ENCODE results near the gene MIP. TPM values are rescaled to one million over a fixed set of nuclear protein-coding genes. Genes with fewer than 3 reads are reported as not detected.

The MIP gene
- total and polyA plus RNA-seq, 2 of the 13 experiments (the other 11 are each of a cell fraction or from before 2014, with no cell fraction given) = not detected

- TF ChIP-seq, protein P1, sequence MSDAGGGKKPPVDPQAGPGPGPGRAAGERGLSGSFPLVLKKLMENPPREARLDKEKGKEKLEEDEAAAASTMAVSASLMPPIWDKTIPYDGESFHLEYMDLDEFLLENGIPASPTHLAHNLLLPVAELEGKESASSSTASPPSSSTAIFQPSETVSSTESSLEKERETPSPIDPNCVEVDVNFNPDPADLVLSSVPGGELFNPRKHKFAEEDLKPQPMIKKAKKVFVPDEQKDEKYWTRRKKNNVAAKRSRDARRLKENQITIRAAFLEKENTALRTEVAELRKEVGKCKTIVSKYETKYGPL (CRISPR knock-in tag; IDR thresholded peaks at IDR 0.05) = no peak
- TF ChIP-seq ZNF598 (CRISPR knock-in tag; IDR thresholded peaks at IDR 0.05; ENCODE audit: borderline replicate concordance) = no peak
- TF ChIP-seq CENPT (CRISPR knock-in tag; IDR thresholded peaks at IDR 0.05; ENCODE audit: low read depth) = no peak
- no peak for TF ChIP-seq ZNF7 (CRISPR knock-in tag; IDR thresholded peaks at IDR 0.05)
- no peak for TF ChIP-seq NFIC (IDR thresholded peaks at IDR 0.05; ENCODE audit: low read length)
- TF ChIP-seq ZMYM2 (CRISPR knock-in tag; IDR thresholded peaks at IDR 0.05) = no peak
- no peak for TF ChIP-seq TRIM22 (IDR thresholded peaks at IDR 0.05)
- TF ChIP-seq ZNF335 (CRISPR knock-in tag; IDR thresholded peaks at IDR 0.05) = no peak
- no peak for TF ChIP-seq ZNF549 (CRISPR knock-in tag; IDR thresholded peaks at IDR 0.05)
These were observed 3.3 kb downstream of the MIP start (continued) for GRCh38 chr12:56451147-56451546.

GRCh38 chr12:56450241-56450640 is 4.2 kb downstream of the MIP start:
- H3K27ac ChIP-seq (ENCODE audit: extremely low read length, insufficient read depth, low read length) = no peak overlapping the region
- no peak overlapping the region for H3K4me2 ChIP-seq (ENCODE audit: low read depth, low read length)
- no peak overlapping the region for H3K4me3 ChIP-seq (replicated peaks in 1 of 3; ENCODE audit: insufficient read depth in 1 of 3, low read depth in 2 of 3, low read length in 3 of 3)
- H3K36me3 ChIP-seq (replicated peaks in 1 of 2; ENCODE audit: control insufficient read depth in 1 of 2, insufficient read depth in 2 of 2, low read length in 2 of 2) = no peaks in the 10 kb centered on the region
- intact Hi-C loops (cut with micrococcal nuclease; ENCODE audit: unreplicated experiment) (no loop called here), in situ Hi-C loops (cut with HindIII; ENCODE audit: extremely low pct_ligation_motif_present, low pct_unique_long_range_greater_than_20kb) (no loop called here)
- ChIA-PET POLR2A (interaction anchor here (0.9 to 3.8 kb wide), 8 partner anchors 14 to 184 kb away, joined by 3 to 53 read pairs (median 8); partner anchors contain the start of genes APOF, CNPY2, GLS2 and PAN2), CTCF (ENCODE audit: low intra/inter-chr PET ratio, low total read pairs) (no interaction called here)
- H2AFZ ChIP-seq (ENCODE audit: low read length) = no peak overlapping the region
- DNase-seq (ENCODE audit: low spot score) = no peak
- no peaks in the 10 kb centered on the region for H3K9me3 ChIP-seq (ENCODE audit: low read length)
- BruUV-seq (replicated peaks) = no TSS peak
- ATAC-seq = no peak
- WGBS (ENCODE audit: low lambda C conversion rate) = 97% methylated on average over 3 of the region's 3 CpGs
- peaks cover 35% of the 10 kb centered on the region for H3K4me1 ChIP-seq (ENCODE audit: insufficient read depth, low read length)
- H3K9ac ChIP-seq (ENCODE audit: insufficient read depth, low read depth, low read length) = no peak overlapping the region
- no peak for FAIRE-seq
- peaks cover 7% of the 10 kb centered on the region for H3K79me2 ChIP-seq (ENCODE audit: insufficient read depth, low read length)
- H4K20me1 ChIP-seq (ENCODE audit: insufficient read depth, low read length) = no peaks in the 10 kb centered on the region
- TF ChIP-seq ZSCAN21 (CRISPR knock-in tag; IDR thresholded peaks at IDR 0.05; ENCODE audit: borderline replicate concordance) (no peak), CHD4 (IDR thresholded peaks at IDR 0.05; ENCODE audit: borderline replicate concordance, low read length) (no peak), ZSCAN20 (CRISPR knock-in tag; IDR thresholded peaks at IDR 0.05; ENCODE audit: borderline replicate concordance) (no peak), MIER2 (CRISPR knock-in tag; IDR thresholded peaks at IDR 0.05) (no peak), ATM (IDR thresholded peaks at IDR 0.05; ENCODE audit: borderline replicate concordance) (no peak), ZMYM2 (CRISPR knock-in tag; IDR thresholded peaks at IDR 0.05) (no peak), NFE2 (CRISPR knock-in tag; IDR thresholded peaks at IDR 0.05) (no peak)
- TF ChIP-seq, protein P2, sequence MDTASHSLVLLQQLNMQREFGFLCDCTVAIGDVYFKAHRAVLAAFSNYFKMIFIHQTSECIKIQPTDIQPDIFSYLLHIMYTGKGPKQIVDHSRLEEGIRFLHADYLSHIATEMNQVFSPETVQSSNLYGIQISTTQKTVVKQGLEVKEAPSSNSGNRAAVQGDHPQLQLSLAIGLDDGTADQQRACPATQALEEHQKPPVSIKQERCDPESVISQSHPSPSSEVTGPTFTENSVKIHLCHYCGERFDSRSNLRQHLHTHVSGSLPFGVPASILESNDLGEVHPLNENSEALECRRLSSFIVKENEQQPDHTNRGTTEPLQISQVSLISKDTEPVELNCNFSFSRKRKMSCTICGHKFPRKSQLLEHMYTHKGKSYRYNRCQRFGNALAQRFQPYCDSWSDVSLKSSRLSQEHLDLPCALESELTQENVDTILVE (CRISPR knock-in tag; IDR thresholded peaks at IDR 0.05) = no peak
- TF ChIP-seq, protein P3, sequence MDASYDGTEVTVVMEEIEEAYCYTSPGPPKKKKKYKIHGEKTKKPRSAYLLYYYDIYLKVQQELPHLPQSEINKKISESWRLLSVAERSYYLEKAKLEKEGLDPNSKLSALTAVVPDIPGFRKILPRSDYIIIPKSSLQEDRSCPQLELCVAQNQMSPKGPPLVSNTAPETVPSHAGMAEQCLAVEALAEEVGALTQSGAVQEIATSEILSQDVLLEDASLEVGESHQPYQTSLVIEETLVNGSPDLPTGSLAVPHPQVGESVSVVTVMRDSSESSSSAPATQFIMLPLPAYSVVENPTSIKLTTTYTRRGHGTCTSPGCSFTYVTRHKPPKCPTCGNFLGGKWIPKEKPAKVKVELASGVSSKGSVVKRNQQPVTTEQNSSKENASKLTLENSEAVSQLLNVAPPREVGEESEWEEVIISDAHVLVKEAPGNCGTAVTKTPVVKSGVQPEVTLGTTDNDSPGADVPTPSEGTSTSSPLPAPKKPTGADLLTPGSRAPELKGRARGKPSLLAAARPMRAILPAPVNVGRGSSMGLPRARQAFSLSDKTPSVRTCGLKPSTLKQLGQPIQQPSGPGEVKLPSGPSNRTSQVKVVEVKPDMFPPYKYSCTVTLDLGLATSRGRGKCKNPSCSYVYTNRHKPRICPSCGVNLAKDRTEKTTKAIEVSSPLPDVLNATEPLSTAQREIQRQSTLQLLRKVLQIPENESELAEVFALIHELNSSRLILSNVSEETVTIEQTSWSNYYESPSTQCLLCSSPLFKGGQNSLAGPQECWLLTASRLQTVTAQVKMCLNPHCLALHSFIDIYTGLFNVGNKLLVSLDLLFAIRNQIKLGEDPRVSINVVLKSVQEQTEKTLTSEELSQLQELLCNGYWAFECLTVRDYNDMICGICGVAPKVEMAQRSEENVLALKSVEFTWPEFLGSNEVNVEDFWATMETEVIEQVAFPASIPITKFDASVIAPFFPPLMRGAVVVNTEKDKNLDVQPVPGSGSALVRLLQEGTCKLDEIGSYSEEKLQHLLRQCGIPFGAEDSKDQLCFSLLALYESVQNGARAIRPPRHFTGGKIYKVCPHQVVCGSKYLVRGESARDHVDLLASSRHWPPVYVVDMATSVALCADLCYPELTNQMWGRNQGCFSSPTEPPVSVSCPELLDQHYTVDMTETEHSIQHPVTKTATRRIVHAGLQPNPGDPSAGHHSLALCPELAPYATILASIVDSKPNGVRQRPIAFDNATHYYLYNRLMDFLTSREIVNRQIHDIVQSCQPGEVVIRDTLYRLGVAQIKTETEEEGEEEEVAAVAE (CRISPR knock-in tag; IDR thresholded peaks at IDR 0.05; ENCODE audit: borderline replicate concordance) = no peak
- H3K27me3 ChIP-seq (ENCODE audit: control insufficient read depth in 1 of 2, insufficient read depth in 2 of 2, low read length in 2 of 2) = 0 out of 5 replicates have a peak, but pooled peaks cover 0 to 4% of the 10 kb centered on the region in 2 experiments

Measured in HepG2 (cell line).